ENCODE results near the gene CSTF3. TPM values are rescaled to one million over a fixed set of nuclear protein-coding genes. Genes with fewer than 3 reads are reported as not detected.

CSTF3 gene
- total RNA-seq, 1 donor from 2014 or later, result 17.9 TPM

- no peaks in the 10 kb centered on the region for H3K27me3 ChIP-seq
- DNase-seq, result no peak
- ATAC-seq, result no peak
- no peak overlapping the region for H3K27ac ChIP-seq
- TF ChIP-seq CTCF (IDR thresholded peaks at IDR 0.05), result no peak
- no peak overlapping the region for H3K4me3 ChIP-seq
- intact Hi-C loops (cut with DNase I), result no loop called here
- no peaks in the 10 kb centered on the region for H3K36me3 ChIP-seq
- no peaks in the 10 kb centered on the region for H3K9me3 ChIP-seq
- H3K4me1 ChIP-seq, result peaks cover 19% of the 10 kb centered on the region
Observed at GRCh38 chr11:33158596-33159275, 2.5 kb downstream of the CSTF3 start.

- peaks cover 19% of the 10 kb centered on the region for H3K4me1 ChIP-seq
- no peaks in the 10 kb centered on the region for H3K27me3 ChIP-seq
- no peak overlapping the region for H3K27ac ChIP-seq
- intact Hi-C loops (cut with DNase I), result no loop called here
- no peak for TF ChIP-seq CTCF (IDR thresholded peaks at IDR 0.05)
- DNase-seq (no peak), ATAC-seq (no peak)
- H3K36me3 ChIP-seq, result no peaks in the 10 kb centered on the region
- H3K4me3 ChIP-seq, result no peak overlapping the region
- H3K9me3 ChIP-seq, result no peaks in the 10 kb centered on the region
Observed at GRCh38 chr11:33157103-33158027, 3.9 kb downstream of the CSTF3 start.

- H3K9me3 ChIP-seq, result no peaks in the 10 kb centered on the region
- H3K36me3 ChIP-seq, result no peaks in the 10 kb centered on the region
- no peak for DNase-seq
- H3K4me1 ChIP-seq, result peaks cover 5% of the 10 kb centered on the region
- ATAC-seq, result no peak
- H3K27me3 ChIP-seq, result no peaks in the 10 kb centered on the region
- no peak for TF ChIP-seq CTCF (IDR thresholded peaks at IDR 0.05)
- no peak overlapping the region for H3K27ac ChIP-seq
- no peak overlapping the region for H3K4me3 ChIP-seq
- intact Hi-C loops (cut with DNase I), result no loop called here
Observed at GRCh38 chr11:33151399-33151798, 9.9 kb downstream of the CSTF3 start.

- intact Hi-C loops (cut with DNase I), result no loop called here
- no peak for TF ChIP-seq CTCF (IDR thresholded peaks at IDR 0.05)
- Histone ChIP-seq H3K27ac (no peak overlapping the region), H3K36me3 (peaks cover 2% of the 10 kb centered on the region), H3K4me1 (no peaks in the 10 kb centered on the region), H3K9me3 (no peaks in the 10 kb centered on the region), H3K27me3 (no peaks in the 10 kb centered on the region), H3K4me3 (no peak overlapping the region)
- no peak for ATAC-seq
- no peak for DNase-seq
Observed at GRCh38 chr11:33147559-33147958, 13.7 kb downstream of the CSTF3 start.

GRCh38 chr11:33135768-33136443 is 25.4 kb downstream of the CSTF3 start:
- DNase-seq (no peak), ATAC-seq (no peak)
- Histone ChIP-seq H3K36me3 (peaks cover 21% of the 10 kb centered on the region), H3K4me1 (peaks cover 6% of the 10 kb centered on the region), H3K9me3 (no peaks in the 10 kb centered on the region), H3K27ac (no peak overlapping the region), H3K4me3 (no peak overlapping the region), H3K27me3 (no peaks in the 10 kb centered on the region)
- TF ChIP-seq CTCF (IDR thresholded peaks at IDR 0.05), result no peak
- intact Hi-C loops (cut with DNase I), result no loop called here

Measured in upper lobe of right lung (tissue), 1 donor.